HCT116 (cell line): Measurements from ENCODE around the gene LRRC53. TPM values are rescaled to one million over a fixed set of nuclear protein-coding genes. Genes with fewer than 3 reads are reported as not detected.

ENCODE experiments used
- ATAC-seq: fragments of 200-7000 bp; cut with Tn5 transposase; 2 replicates; pipeline ENCODE4 v1.9.1; 2020; ENCODE audit warnings: mild to moderate bottlenecking, moderate library complexity
- BruUV-seq: library from RNA; stranded (reverse); fragments of 400-500 nt; replicated peaks from 2 replicates; lab custom pipeline; 2021; lab: Mats Ljungman, UMichigan
- CTCF ChIA-PET: fragments of 300-600 bp; sonication (Branson Sonifier 250); formaldehyde crosslinking; loops from one replicate; lab custom pipeline; 2021; ENCODE audit warnings: antibody characterized with exemption; lab: Charles Lee
- POLR2A ChIA-PET: fragments of 300-600, 350-600 bp; sonication (Branson Sonifier 250); formaldehyde crosslinking; loops from one replicate; lab custom pipeline; 2021; ENCODE audit warnings: antibody characterized with exemption; lab: Charles Lee
- RAD21 ChIA-PET, 2 experiments: fragments of 300-600 bp; sonication (Branson Sonifier 250); formaldehyde crosslinking; loops; one replicate each; lab custom pipeline; 2023; ENCODE audit warnings: low total read pairs in 2 of 2; ENCODE audit not compliant: uncharacterized antibody in 2 of 2, unreplicated experiment in 2 of 2, low non-redundant PET in 1 of 2; lab: Charles Lee
- DNase-seq: peaks from one replicate; pipeline ENCODE4 v3.0.0-alpha.2; 2010; ENCODE audit warnings: low read depth, low spot score
- H2AFZ ChIP-seq: fragments of 200-600 bp; shearing (Covaris generic), sonication (generic); 2 replicates; pipeline ENCODE4 v1.6.1; 2017; ENCODE audit warnings: low read depth, mixed run types, mixed read lengths, antibody characterized with exemption, low read length; ENCODE audit not compliant: poor library complexity, severe bottlenecking
- H3K27ac ChIP-seq: 2 replicates; pipeline ENCODE4 v1.5.1; 2012; ENCODE audit warnings: low read depth, low read length
- H3K27me3 ChIP-seq: fragments of 200-600 bp; sonication (generic); 2 replicates; pipeline ENCODE4 v1.6.1; 2016; ENCODE audit warnings: mixed run types, low read length, mixed read lengths; ENCODE audit not compliant: insufficient read depth
- H3K36me3 ChIP-seq, 2 experiments: fragments of 200-500 bp in 1 of 2; fragments of 200-600 bp in 1 of 2; sonication (Bioruptor generic) in 1 of 2; sonication (generic) in 1 of 2; 2 replicates each; pipeline versions ENCODE4 v1.5.1 to v1.6.1; 2014 to 2016; ENCODE audit warnings: low read length in 2 of 2, inconsistent platforms in 1 of 2, mixed read lengths in 1 of 2, mixed run types in 1 of 2; ENCODE audit not compliant: insufficient read depth in 2 of 2, control insufficient read depth in 1 of 2
- H3K4me1 ChIP-seq, 2 experiments: fragments of 200-600 bp in 1 of 2; sonication (generic) in 1 of 2; 2 replicates each; pipeline versions ENCODE4 v1.5.1 to v1.6.1; 2012 to 2017; ENCODE audit warnings: low read length in 2 of 2, inconsistent platforms in 1 of 2, mild to moderate bottlenecking in 1 of 2, mixed read lengths in 1 of 2, mixed run types in 1 of 2, moderate library complexity in 1 of 2; ENCODE audit not compliant: insufficient read depth in 2 of 2, control insufficient read depth in 1 of 2
- H3K4me2 ChIP-seq: fragments of 200-600 bp; sonication (generic); 2 replicates; pipeline ENCODE4 v1.6.1; 2017; ENCODE audit warnings: mixed run types, low read length, mixed read lengths
- H3K4me3 ChIP-seq, 2 experiments: fragments of 200-600 bp in 1 of 2; sonication (generic) in 1 of 2; replicated peaks in 1 of 2; 2 replicates each; pipeline ENCODE4 v1.5.1; 2011 to 2016; ENCODE audit warnings: low read length in 2 of 2, control low read depth in 1 of 2, low read depth in 1 of 2, mild to moderate bottlenecking in 1 of 2, mixed read lengths in 1 of 2, mixed run types in 1 of 2
- H3K79me2 ChIP-seq: fragments of 200-600 bp; sonication (generic); 2 replicates; pipeline ENCODE4 v1.6.1; 2017; ENCODE audit warnings: mild to moderate bottlenecking, mixed run types, low read length, moderate library complexity, mixed read lengths; ENCODE audit not compliant: insufficient read depth
- H3K9ac ChIP-seq: fragments of 200-600 bp; sonication (generic); 2 replicates; pipeline ENCODE4 v1.6.1; 2016; ENCODE audit warnings: low read length, mixed read lengths
- H3K9me2 ChIP-seq: fragments of 200-600 bp; sonication (generic), shearing (Covaris generic); 2 replicates; pipeline ENCODE4 v1.6.1; 2017; ENCODE audit warnings: mixed run types, mild to moderate bottlenecking, moderate library complexity; ENCODE audit not compliant: insufficient read depth
- H3K9me3 ChIP-seq, 2 experiments: fragments of 200-500 bp in 1 of 2; fragments of 200-600 bp in 1 of 2; sonication (Bioruptor generic) in 1 of 2; sonication (generic) in 1 of 2; 2 replicates each; pipeline ENCODE4 v1.6.1; 2014 to 2017; ENCODE audit warnings: low read length in 2 of 2, mixed read lengths in 2 of 2, inconsistent platforms in 1 of 2, low read depth in 1 of 2, mild to moderate bottlenecking in 1 of 2, mixed run types in 1 of 2, moderate library complexity in 1 of 2; ENCODE audit not compliant: control insufficient read depth in 1 of 2, insufficient read depth in 1 of 2
- H4K20me1 ChIP-seq: fragments of 200-600 bp; sonication (generic), shearing (Covaris generic); 2 replicates; pipeline ENCODE4 v1.6.1; 2017; ENCODE audit warnings: mixed run types, mild to moderate bottlenecking, moderate library complexity; ENCODE audit not compliant: insufficient read depth
- CTCF ChIP-seq, 3 experiments: fragments of 200-600 bp in 1 of 3; sonication (generic) in 1 of 3; IDR thresholded peaks in 2 of 3; conservative IDR thresholded peaks in 1 of 3; 2 replicates each; pipeline ENCODE4 v1.5.1; 2012 to 2017; ENCODE audit warnings: low read depth in 2 of 3, low read length in 2 of 3, antibody characterized with exemption in 1 of 3, borderline replicate concordance in 1 of 3, control low read depth in 1 of 3, mild to moderate bottlenecking in 1 of 3, mixed read lengths in 1 of 3, mixed run types in 1 of 3, moderate library complexity in 1 of 3; ENCODE audit not compliant: insufficient read depth in 1 of 3
- EGR1 ChIP-seq: IDR thresholded peaks from 2 replicates; pipeline ENCODE4 v1.6.1; 2012; ENCODE audit warnings: low read depth
- ELF1 ChIP-seq: IDR thresholded peaks from 2 replicates; pipeline ENCODE4 v1.6.1; 2012; ENCODE audit warnings: low read depth, borderline replicate concordance
- EZH2 ChIP-seq: fragments of 200-600 bp; sonication (generic); IDR thresholded peaks from 2 replicates; pipeline ENCODE4 v1.6.1; 2017; ENCODE audit warnings: antibody characterized with exemption, mixed run types
- EZH2phosphoT487 ChIP-seq: fragments of 200-600 bp; IDR thresholded peaks from 2 replicates; pipeline ENCODE4 v1.6.1; 2018; ENCODE audit warnings: antibody characterized with exemption, borderline replicate concordance
- FOSL1 ChIP-seq: IDR thresholded peaks from 2 replicates; pipeline ENCODE4 v1.6.1; 2012; ENCODE audit warnings: low read depth
- JUND ChIP-seq: IDR thresholded peaks from 2 replicates; pipeline ENCODE4 v1.6.1; 2012
- POLR2A ChIP-seq: IDR thresholded peaks from 2 replicates; pipeline ENCODE4 v1.7.0; 2011; ENCODE audit warnings: borderline replicate concordance; ENCODE audit not compliant: insufficient read depth, insufficient read length; ENCODE audit errors: extremely low read depth
- SIN3A ChIP-seq: IDR thresholded peaks from 2 replicates; pipeline ENCODE4 v1.6.1; 2012; ENCODE audit warnings: low read depth
- SRF ChIP-seq: IDR thresholded peaks from 2 replicates; pipeline ENCODE4 v1.6.1; 2012; ENCODE audit warnings: low read depth
- YY1 ChIP-seq: IDR thresholded peaks from 2 replicates; pipeline ENCODE4 v1.6.1; 2011; ENCODE audit warnings: low read length, low read depth, moderate library complexity, mild to moderate bottlenecking; ENCODE audit not compliant: insufficient replicate concordance; ENCODE audit errors: extremely low read depth
- ZFX ChIP-seq: fragments of 450-650 bp; IDR thresholded peaks from 2 replicates; pipeline ENCODE4 v1.6.1; 2017
- ZNF274 ChIP-seq: fragments of 200-500 bp; sonication (Bioruptor generic); IDR thresholded peaks from 2 replicates; pipeline ENCODE4 v1.6.1; 2014; ENCODE audit warnings: mild to moderate bottlenecking, low read depth, low read length, inconsistent platforms
- intact Hi-C: fragments of 100-400 bp; cut with micrococcal nuclease; formaldehyde crosslinking; loops from 2 replicates; pipeline ENCODE4 v1.10.0; 2022
- total RNA-seq: library from RNA; stranded (reverse); gene quantifications from one replicate; pipeline ENCODE4 v1.2.1, GENCODE V29; 2021; ENCODE audit not compliant: unreplicated experiment
- TF ChIP-seq, protein P1 (sequence below): IDR thresholded peaks from 2 replicates; pipeline ENCODE4 v1.6.1; 2012
- TF ChIP-seq, protein P2 (sequence below): IDR thresholded peaks from 2 replicates; pipeline ENCODE4 v1.6.1; 2011; ENCODE audit warnings: mild to moderate bottlenecking, low read length, moderate library complexity; ENCODE audit not compliant: insufficient replicate concordance; ENCODE audit errors: extremely low read depth
- TF ChIP-seq, protein P3 (sequence below): IDR thresholded peaks from 2 replicates; pipeline ENCODE4 v1.6.1; 2012; ENCODE audit warnings: low read depth

LRRC53 gene
- total RNA-seq, 1 experiment from 2014 or later = not detected

DNA sequence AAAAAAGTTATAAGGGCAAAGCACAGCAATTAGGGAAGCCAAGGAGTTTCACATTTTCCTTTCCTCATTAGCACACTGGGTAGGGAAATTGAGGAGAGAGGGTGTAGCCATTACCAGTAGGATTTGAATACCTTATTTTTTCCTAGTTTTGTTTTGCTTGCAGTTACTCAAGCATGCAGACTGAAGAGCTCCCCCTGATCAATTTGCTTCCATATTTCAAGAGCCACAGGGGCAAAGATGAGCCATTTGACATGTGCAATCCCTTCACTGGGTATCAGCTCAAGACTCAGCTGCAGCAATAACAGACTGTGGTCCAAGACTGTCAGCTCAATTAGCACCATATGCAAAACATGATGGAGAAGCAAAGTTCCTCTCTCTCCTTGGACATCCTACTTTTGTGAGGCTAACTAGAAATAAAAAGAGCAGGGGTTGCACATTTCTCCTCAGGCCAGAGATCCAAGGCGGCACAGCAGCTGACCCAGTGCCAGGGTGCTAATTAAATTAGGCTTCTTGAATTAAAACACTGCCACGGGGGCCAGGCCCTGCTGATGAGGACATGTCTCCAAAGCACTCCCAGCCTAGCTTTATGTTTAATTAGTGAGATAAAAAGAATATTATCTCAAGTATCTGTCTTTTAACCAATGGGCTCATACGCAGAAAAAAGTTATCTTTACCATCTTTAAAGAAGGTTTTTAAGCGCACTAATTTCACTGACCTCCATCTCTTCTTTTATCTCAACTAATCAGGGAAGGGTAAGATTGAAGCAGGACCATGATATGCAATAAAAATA lies 36.7 kb upstream of the LRRC53 start:
- H3K9me3 ChIP-seq = no peaks in the 10 kb centered on the region
- ChIA-PET CTCF (no interaction called here), RAD21 (no interaction called here), POLR2A (no interaction called here)
- intact Hi-C loops = no loop called here
- H3K4me1 ChIP-seq = no peaks in the 10 kb centered on the region
- TF ChIP-seq, protein P1, sequence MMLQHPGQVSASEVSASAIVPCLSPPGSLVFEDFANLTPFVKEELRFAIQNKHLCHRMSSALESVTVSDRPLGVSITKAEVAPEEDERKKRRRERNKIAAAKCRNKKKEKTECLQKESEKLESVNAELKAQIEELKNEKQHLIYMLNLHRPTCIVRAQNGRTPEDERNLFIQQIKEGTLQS = no peak
- TF ChIP-seq, protein P2, sequence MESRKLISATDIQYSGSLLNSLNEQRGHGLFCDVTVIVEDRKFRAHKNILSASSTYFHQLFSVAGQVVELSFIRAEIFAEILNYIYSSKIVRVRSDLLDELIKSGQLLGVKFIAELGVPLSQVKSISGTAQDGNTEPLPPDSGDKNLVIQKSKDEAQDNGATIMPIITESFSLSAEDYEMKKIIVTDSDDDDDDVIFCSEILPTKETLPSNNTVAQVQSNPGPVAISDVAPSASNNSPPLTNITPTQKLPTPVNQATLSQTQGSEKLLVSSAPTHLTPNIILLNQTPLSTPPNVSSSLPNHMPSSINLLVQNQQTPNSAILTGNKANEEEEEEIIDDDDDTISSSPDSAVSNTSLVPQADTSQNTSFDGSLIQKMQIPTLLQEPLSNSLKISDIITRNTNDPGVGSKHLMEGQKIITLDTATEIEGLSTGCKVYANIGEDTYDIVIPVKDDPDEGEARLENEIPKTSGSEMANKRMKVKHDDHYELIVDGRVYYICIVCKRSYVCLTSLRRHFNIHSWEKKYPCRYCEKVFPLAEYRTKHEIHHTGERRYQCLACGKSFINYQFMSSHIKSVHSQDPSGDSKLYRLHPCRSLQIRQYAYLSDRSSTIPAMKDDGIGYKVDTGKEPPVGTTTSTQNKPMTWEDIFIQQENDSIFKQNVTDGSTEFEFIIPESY = no peak
- no peak for TF ChIP-seq SIN3A
- no peak for TF ChIP-seq YY1
- TF ChIP-seq FOSL1 = no peak
- no peak for TF ChIP-seq ZFX
- TF ChIP-seq SRF = no peak
- TF ChIP-seq POLR2A = no peak
- TF ChIP-seq EZH2 = no peak
- TF ChIP-seq CTCF (IDR thresholded peaks at IDR 0.05 in 2 of 3, conservative IDR thresholded peaks at IDR 0.05 in 1 of 3; ENCODE audit: borderline replicate concordance in 1 of 3, insufficient read depth in 1 of 3, low read depth in 2 of 3, low read length in 2 of 3) = no peak
- no peak for TF ChIP-seq JUND
- no peak for TF ChIP-seq EZH2phosphoT487
- TF ChIP-seq ZNF274 = no peak
- no peak for TF ChIP-seq EGR1
- TF ChIP-seq, protein P3, sequence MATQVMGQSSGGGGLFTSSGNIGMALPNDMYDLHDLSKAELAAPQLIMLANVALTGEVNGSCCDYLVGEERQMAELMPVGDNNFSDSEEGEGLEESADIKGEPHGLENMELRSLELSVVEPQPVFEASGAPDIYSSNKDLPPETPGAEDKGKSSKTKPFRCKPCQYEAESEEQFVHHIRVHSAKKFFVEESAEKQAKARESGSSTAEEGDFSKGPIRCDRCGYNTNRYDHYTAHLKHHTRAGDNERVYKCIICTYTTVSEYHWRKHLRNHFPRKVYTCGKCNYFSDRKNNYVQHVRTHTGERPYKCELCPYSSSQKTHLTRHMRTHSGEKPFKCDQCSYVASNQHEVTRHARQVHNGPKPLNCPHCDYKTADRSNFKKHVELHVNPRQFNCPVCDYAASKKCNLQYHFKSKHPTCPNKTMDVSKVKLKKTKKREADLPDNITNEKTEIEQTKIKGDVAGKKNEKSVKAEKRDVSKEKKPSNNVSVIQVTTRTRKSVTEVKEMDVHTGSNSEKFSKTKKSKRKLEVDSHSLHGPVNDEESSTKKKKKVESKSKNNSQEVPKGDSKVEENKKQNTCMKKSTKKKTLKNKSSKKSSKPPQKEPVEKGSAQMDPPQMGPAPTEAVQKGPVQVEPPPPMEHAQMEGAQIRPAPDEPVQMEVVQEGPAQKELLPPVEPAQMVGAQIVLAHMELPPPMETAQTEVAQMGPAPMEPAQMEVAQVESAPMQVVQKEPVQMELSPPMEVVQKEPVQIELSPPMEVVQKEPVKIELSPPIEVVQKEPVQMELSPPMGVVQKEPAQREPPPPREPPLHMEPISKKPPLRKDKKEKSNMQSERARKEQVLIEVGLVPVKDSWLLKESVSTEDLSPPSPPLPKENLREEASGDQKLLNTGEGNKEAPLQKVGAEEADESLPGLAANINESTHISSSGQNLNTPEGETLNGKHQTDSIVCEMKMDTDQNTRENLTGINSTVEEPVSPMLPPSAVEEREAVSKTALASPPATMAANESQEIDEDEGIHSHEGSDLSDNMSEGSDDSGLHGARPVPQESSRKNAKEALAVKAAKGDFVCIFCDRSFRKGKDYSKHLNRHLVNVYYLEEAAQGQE = no peak
- TF ChIP-seq ELF1 = no peak
- no peak overlapping the region for H3K4me2 ChIP-seq
- H3K79me2 ChIP-seq = no peaks in the 10 kb centered on the region
- DNase-seq = no peak
- H3K27me3 ChIP-seq = peaks cover 16% of the 10 kb centered on the region; the same call in 1 of the 2 replicates
- no peak overlapping the region for H2AFZ ChIP-seq
- no peak for ATAC-seq
- no peak overlapping the region for H3K9ac ChIP-seq
- H3K36me3 ChIP-seq = no peaks in the 10 kb centered on the region
- H3K27ac ChIP-seq = no peak overlapping the region
- BruUV-seq = no TSS peak
- H3K4me3 ChIP-seq = no peak overlapping the region
- no peaks in the 10 kb centered on the region for H4K20me1 ChIP-seq
- H3K9me2 ChIP-seq = no peaks in the 10 kb centered on the region
